ENCODE results near the gene NLGN4X.
A peak's percentile ranks its signal among the peaks of the same experiment; 100 is the strongest.
"Not testable (repeated sequence)": the region's sequence is repeated elsewhere in the genome, so short reads cannot be mapped to it uniquely, and the experiment has no call there.

NLGN4X gene

GRCh38 chrX:5936438-5936837 is 292.2 kb downstream of the NLGN4X start:
- H2AK5ac ChIP-seq (ENCODE audit: low read length), result no peak overlapping the region
- H3K79me1 ChIP-seq (ENCODE audit: low read length), result no peaks in the 10 kb centered on the region
- H2BK5ac ChIP-seq (ENCODE audit: low read length), result no peak overlapping the region
- no peaks in the 10 kb centered on the region for H3K79me2 ChIP-seq (ENCODE audit: control insufficient read depth, insufficient read depth, low read length)
- H2BK120ac ChIP-seq (ENCODE audit: low read depth, low read length), result no peak overlapping the region
- no peak overlapping the region for H4K8ac ChIP-seq (ENCODE audit: low read depth, low read length)
- H3K23ac ChIP-seq (ENCODE audit: low read length), result no peak overlapping the region
- H3K4ac ChIP-seq (ENCODE audit: low read depth, low read length), result no peak overlapping the region
- no peak overlapping the region for H3K9ac ChIP-seq (ENCODE audit: low read length)
- no peak overlapping the region for H3K56ac ChIP-seq (ENCODE audit: low read length)
- no CpG with 5 or more reads among the region's 6 CpGs for WGBS (ENCODE audit: extremely low coverage, insufficient coverage, low lambda C conversion rate)
- H3K18ac ChIP-seq (ENCODE audit: low read length), result no peak overlapping the region
- H3K36me3 ChIP-seq (ENCODE audit: control insufficient read depth, insufficient read depth, low read length), result no peaks in the 10 kb centered on the region
- H2BK15ac ChIP-seq (replicated peaks; ENCODE audit: low read depth), result no peak overlapping the region
- no peak overlapping the region for H3K27ac ChIP-seq (ENCODE audit: low read depth, low read length)
- no peak overlapping the region for H3K4me3 ChIP-seq (ENCODE audit: low read length)
- H3K27me3 ChIP-seq (ENCODE audit: insufficient read depth, low read length, poor library complexity), result no peaks in the 10 kb centered on the region
- no peak overlapping the region for H3K4me2 ChIP-seq (ENCODE audit: low read length)
- H3K4me1 ChIP-seq (ENCODE audit: control insufficient read depth, low read depth, low read length), result no peaks in the 10 kb centered on the region
- H4K5ac ChIP-seq (ENCODE audit: low read length), result no peak overlapping the region
- DNase-seq, result no peak

GRCh38 chrX:5928224-5928623 is 300.4 kb downstream of the NLGN4X start:
- no peak overlapping the region for H2BK5ac ChIP-seq (ENCODE audit: low read length)
- H3K36me3 ChIP-seq (ENCODE audit: control insufficient read depth, insufficient read depth, low read length), result no peaks in the 10 kb centered on the region
- no peak overlapping the region for H3K18ac ChIP-seq (ENCODE audit: low read length)
- H3K27ac ChIP-seq (ENCODE audit: low read depth, low read length), result no peak overlapping the region
- no peak overlapping the region for H3K4me2 ChIP-seq (ENCODE audit: low read length)
- H2BK15ac ChIP-seq (replicated peaks; ENCODE audit: low read depth), result no peak overlapping the region
- H3K56ac ChIP-seq (ENCODE audit: low read length), result no peak overlapping the region
- WGBS (ENCODE audit: extremely low coverage, insufficient coverage, low lambda C conversion rate), result no CpG with 5 or more reads among the region's 2 CpGs
- no peak overlapping the region for H3K4ac ChIP-seq (ENCODE audit: low read depth, low read length)
- no peak overlapping the region for H4K8ac ChIP-seq (ENCODE audit: low read depth, low read length)
- no peak overlapping the region for H3K9ac ChIP-seq (ENCODE audit: low read length)
- no peaks in the 10 kb centered on the region for H3K27me3 ChIP-seq (ENCODE audit: insufficient read depth, low read length, poor library complexity)
- no peak overlapping the region for H3K4me3 ChIP-seq (ENCODE audit: low read length)
- H3K4me1 ChIP-seq (ENCODE audit: control insufficient read depth, low read depth, low read length), result no peaks in the 10 kb centered on the region
- no peak overlapping the region for H3K23ac ChIP-seq (ENCODE audit: low read length)
- H3K79me1 ChIP-seq (ENCODE audit: low read length), result no peaks in the 10 kb centered on the region
- no peak overlapping the region for H4K5ac ChIP-seq (ENCODE audit: low read length)
- no peak overlapping the region for H2BK120ac ChIP-seq (ENCODE audit: low read depth, low read length)
- H2AK5ac ChIP-seq (ENCODE audit: low read length), result no peak overlapping the region
- no peak for DNase-seq
- H3K79me2 ChIP-seq (ENCODE audit: control insufficient read depth, insufficient read depth, low read length), result no peaks in the 10 kb centered on the region

- H3K18ac ChIP-seq (ENCODE audit: low read length), result no peak overlapping the region
- no CpG with 5 or more reads among the region's 5 CpGs for WGBS (ENCODE audit: extremely low coverage, insufficient coverage, low lambda C conversion rate)
- H2BK120ac ChIP-seq (ENCODE audit: low read depth, low read length), result no peak overlapping the region
- H2BK5ac ChIP-seq (ENCODE audit: low read length), result no peak overlapping the region
- no peak overlapping the region for H4K8ac ChIP-seq (ENCODE audit: low read depth, low read length)
- no peak overlapping the region for H2BK15ac ChIP-seq (replicated peaks; ENCODE audit: low read depth)
- H3K4me3 ChIP-seq (ENCODE audit: low read length), result no peak overlapping the region
- H2AK5ac ChIP-seq (ENCODE audit: low read length), result no peak overlapping the region
- H3K56ac ChIP-seq (ENCODE audit: low read length), result no peak overlapping the region
- no peak overlapping the region for H4K5ac ChIP-seq (ENCODE audit: low read length)
- no peaks in the 10 kb centered on the region for H3K4me1 ChIP-seq (ENCODE audit: control insufficient read depth, low read depth, low read length)
- H3K4ac ChIP-seq (ENCODE audit: low read depth, low read length), result no peak overlapping the region
- no peak overlapping the region for H3K4me2 ChIP-seq (ENCODE audit: low read length)
- H3K36me3 ChIP-seq (ENCODE audit: control insufficient read depth, insufficient read depth, low read length), result no peaks in the 10 kb centered on the region
- H3K27ac ChIP-seq (ENCODE audit: low read depth, low read length), result no peak overlapping the region
- no peak overlapping the region for H3K23ac ChIP-seq (ENCODE audit: low read length)
- H3K9ac ChIP-seq (ENCODE audit: low read length), result no peak overlapping the region
- H3K27me3 ChIP-seq (ENCODE audit: insufficient read depth, low read length, poor library complexity), result no peaks in the 10 kb centered on the region
- H3K79me2 ChIP-seq (ENCODE audit: control insufficient read depth, insufficient read depth, low read length), result no peaks in the 10 kb centered on the region
- DNase-seq, result peak; percentile 5
- no peaks in the 10 kb centered on the region for H3K79me1 ChIP-seq (ENCODE audit: low read length)
Observed at GRCh38 chrX:5916945-5917344, 311.7 kb downstream of the NLGN4X start.

GRCh38 chrX:5915783-5916182 is 312.9 kb downstream of the NLGN4X start:
- Histone ChIP-seq H3K9ac (ENCODE audit: low read length) (no peak overlapping the region), H2BK15ac (replicated peaks; ENCODE audit: low read depth) (no peak overlapping the region), H2BK120ac (ENCODE audit: low read depth, low read length) (no peak overlapping the region), H3K27ac (ENCODE audit: low read depth, low read length) (no peak overlapping the region), H3K4me2 (ENCODE audit: low read length) (no peak overlapping the region), H3K36me3 (ENCODE audit: control insufficient read depth, insufficient read depth, low read length) (no peaks in the 10 kb centered on the region), H3K79me2 (ENCODE audit: control insufficient read depth, insufficient read depth, low read length) (no peaks in the 10 kb centered on the region), H3K56ac (ENCODE audit: low read length) (no peak overlapping the region), H3K27me3 (ENCODE audit: insufficient read depth, low read length, poor library complexity) (no peaks in the 10 kb centered on the region), H2AK5ac (ENCODE audit: low read length) (no peak overlapping the region), H3K4ac (ENCODE audit: low read depth, low read length) (no peak overlapping the region), H4K5ac (ENCODE audit: low read length) (no peak overlapping the region), H3K4me3 (ENCODE audit: low read length) (no peak overlapping the region), H3K23ac (ENCODE audit: low read length) (no peak overlapping the region), H4K8ac (ENCODE audit: low read depth, low read length) (no peak overlapping the region), H3K18ac (ENCODE audit: low read length) (no peak overlapping the region), H2BK5ac (ENCODE audit: low read length) (no peak overlapping the region), H3K4me1 (ENCODE audit: control insufficient read depth, low read depth, low read length) (no peaks in the 10 kb centered on the region), H3K79me1 (ENCODE audit: low read length) (no peaks in the 10 kb centered on the region)
- WGBS (ENCODE audit: extremely low coverage, insufficient coverage, low lambda C conversion rate), result no CpG with 5 or more reads among the region's 1 CpG
- peak; percentile 35 for DNase-seq

GRCh38 chrX:5907207-5907606 is 321.5 kb downstream of the NLGN4X start:
- no peak overlapping the region for H3K4me3 ChIP-seq (ENCODE audit: low read length)
- no peak overlapping the region for H3K18ac ChIP-seq (ENCODE audit: low read length)
- H4K8ac ChIP-seq (ENCODE audit: low read depth, low read length), result no peak overlapping the region
- no peak overlapping the region for H3K23ac ChIP-seq (ENCODE audit: low read length)
- H2BK120ac ChIP-seq (ENCODE audit: low read depth, low read length), result no peak overlapping the region
- H3K27me3 ChIP-seq (ENCODE audit: insufficient read depth, low read length, poor library complexity), result no peaks in the 10 kb centered on the region
- no peak overlapping the region for H3K9ac ChIP-seq (ENCODE audit: low read length)
- no peak overlapping the region for H2BK5ac ChIP-seq (ENCODE audit: low read length)
- H2AK5ac ChIP-seq (ENCODE audit: low read length), result no peak overlapping the region
- H3K36me3 ChIP-seq (ENCODE audit: control insufficient read depth, insufficient read depth, low read length), result no peaks in the 10 kb centered on the region
- H3K4me1 ChIP-seq (ENCODE audit: control insufficient read depth, low read depth, low read length), result no peaks in the 10 kb centered on the region
- H3K4me2 ChIP-seq (ENCODE audit: low read length), result no peak overlapping the region
- H3K79me2 ChIP-seq (ENCODE audit: control insufficient read depth, insufficient read depth, low read length), result no peaks in the 10 kb centered on the region
- no CpG with 5 or more reads among the region's 6 CpGs for WGBS (ENCODE audit: extremely low coverage, insufficient coverage, low lambda C conversion rate)
- H3K4ac ChIP-seq (ENCODE audit: low read depth, low read length), result no peak overlapping the region
- DNase-seq, result peak; percentile 55
- no peak overlapping the region for H2BK15ac ChIP-seq (replicated peaks; ENCODE audit: low read depth)
- H3K56ac ChIP-seq (ENCODE audit: low read length), result no peak overlapping the region
- no peak overlapping the region for H3K27ac ChIP-seq (ENCODE audit: low read depth, low read length)
- H4K5ac ChIP-seq (ENCODE audit: low read length), result no peak overlapping the region
- H3K79me1 ChIP-seq (ENCODE audit: low read length), result no peaks in the 10 kb centered on the region

- H3K36me3 ChIP-seq (ENCODE audit: control insufficient read depth, insufficient read depth, low read length); H3K27me3 ChIP-seq (ENCODE audit: insufficient read depth, low read length, poor library complexity); H3K56ac ChIP-seq (ENCODE audit: low read length); H3K27ac ChIP-seq (ENCODE audit: low read depth, low read length); H2BK5ac ChIP-seq (ENCODE audit: low read length); H2BK15ac ChIP-seq (replicated peaks; ENCODE audit: low read depth); H4K8ac ChIP-seq (ENCODE audit: low read depth, low read length); H3K4me1 ChIP-seq (ENCODE audit: control insufficient read depth, low read depth, low read length); H3K4me3 ChIP-seq (ENCODE audit: low read length); H2AK5ac ChIP-seq (ENCODE audit: low read length); H4K5ac ChIP-seq (ENCODE audit: low read length); H3K9ac ChIP-seq (ENCODE audit: low read length); H3K23ac ChIP-seq (ENCODE audit: low read length); H3K4me2 ChIP-seq (ENCODE audit: low read length); H3K79me2 ChIP-seq (ENCODE audit: control insufficient read depth, insufficient read depth, low read length); H2BK120ac ChIP-seq (ENCODE audit: low read depth, low read length); DNase-seq; H3K18ac ChIP-seq (ENCODE audit: low read length); H3K4ac ChIP-seq (ENCODE audit: low read depth, low read length); H3K79me1 ChIP-seq (ENCODE audit: low read length): not testable (repeated sequence)
- no CpG with 5 or more reads among the region's 18 CpGs for WGBS (ENCODE audit: extremely low coverage, insufficient coverage, low lambda C conversion rate)
Observed at GRCh38 chrX:5903586-5904190, 325.0 kb downstream of the NLGN4X start.
